ENCODE results near the gene PHKA2.
A peak's percentile ranks its signal among the peaks of the same experiment; 100 is the strongest.

Gene PHKA2

DNA sequence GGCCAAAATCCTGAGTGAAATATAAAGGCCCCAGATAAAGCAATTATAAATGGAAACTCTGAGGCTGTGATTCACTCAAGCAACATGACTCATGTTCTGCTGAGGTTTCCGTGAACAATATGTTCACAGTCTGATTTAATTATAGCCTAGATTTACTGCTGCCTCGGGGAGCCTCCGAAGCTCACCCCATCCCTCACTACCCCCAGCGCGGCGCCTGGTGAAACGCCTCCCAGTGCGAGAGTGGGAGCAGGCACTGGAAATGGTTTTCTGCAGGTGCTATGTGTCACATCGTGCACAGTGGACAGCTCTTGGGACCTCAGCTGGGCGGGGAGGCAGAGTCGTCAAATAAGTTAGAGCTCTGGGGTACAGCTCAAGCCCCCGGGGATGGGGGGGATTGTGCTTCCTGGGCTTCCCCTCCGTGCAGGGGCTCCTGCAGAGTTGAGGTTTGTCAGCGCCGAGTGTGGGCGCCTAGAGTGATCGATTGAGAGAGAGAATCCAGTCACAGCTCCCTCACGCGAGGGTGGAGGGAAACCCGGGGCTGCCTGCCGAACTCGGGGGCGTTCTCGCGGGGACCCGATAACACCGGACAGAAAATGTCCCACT lies 110.6 kb downstream of the PHKA2 start:
- peak; percentile 51 for DNase-seq
- Histone ChIP-seq H3K4me3 (ENCODE audit: low read depth, low read length) (peak overlapping the region; percentile 15), H3K27me3 (replicated peaks) (no peaks in the 10 kb centered on the region), H3K27ac (peak overlapping the region; percentile 53), H3K36me3 (replicated peaks) (no peaks in the 10 kb centered on the region)
- TF ChIP-seq, protein P1, sequence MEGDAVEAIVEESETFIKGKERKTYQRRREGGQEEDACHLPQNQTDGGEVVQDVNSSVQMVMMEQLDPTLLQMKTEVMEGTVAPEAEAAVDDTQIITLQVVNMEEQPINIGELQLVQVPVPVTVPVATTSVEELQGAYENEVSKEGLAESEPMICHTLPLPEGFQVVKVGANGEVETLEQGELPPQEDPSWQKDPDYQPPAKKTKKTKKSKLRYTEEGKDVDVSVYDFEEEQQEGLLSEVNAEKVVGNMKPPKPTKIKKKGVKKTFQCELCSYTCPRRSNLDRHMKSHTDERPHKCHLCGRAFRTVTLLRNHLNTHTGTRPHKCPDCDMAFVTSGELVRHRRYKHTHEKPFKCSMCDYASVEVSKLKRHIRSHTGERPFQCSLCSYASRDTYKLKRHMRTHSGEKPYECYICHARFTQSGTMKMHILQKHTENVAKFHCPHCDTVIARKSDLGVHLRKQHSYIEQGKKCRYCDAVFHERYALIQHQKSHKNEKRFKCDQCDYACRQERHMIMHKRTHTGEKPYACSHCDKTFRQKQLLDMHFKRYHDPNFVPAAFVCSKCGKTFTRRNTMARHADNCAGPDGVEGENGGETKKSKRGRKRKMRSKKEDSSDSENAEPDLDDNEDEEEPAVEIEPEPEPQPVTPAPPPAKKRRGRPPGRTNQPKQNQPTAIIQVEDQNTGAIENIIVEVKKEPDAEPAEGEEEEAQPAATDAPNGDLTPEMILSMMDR (IDR thresholded peaks at IDR 0.05; ENCODE audit: low read depth, low read length, missing control alignments): no peak
- in situ Hi-C loops (cut with HindIII; ENCODE audit: low pct_ligation_motif_present, low sequenced_read_pairs): no loop called here

DNA sequence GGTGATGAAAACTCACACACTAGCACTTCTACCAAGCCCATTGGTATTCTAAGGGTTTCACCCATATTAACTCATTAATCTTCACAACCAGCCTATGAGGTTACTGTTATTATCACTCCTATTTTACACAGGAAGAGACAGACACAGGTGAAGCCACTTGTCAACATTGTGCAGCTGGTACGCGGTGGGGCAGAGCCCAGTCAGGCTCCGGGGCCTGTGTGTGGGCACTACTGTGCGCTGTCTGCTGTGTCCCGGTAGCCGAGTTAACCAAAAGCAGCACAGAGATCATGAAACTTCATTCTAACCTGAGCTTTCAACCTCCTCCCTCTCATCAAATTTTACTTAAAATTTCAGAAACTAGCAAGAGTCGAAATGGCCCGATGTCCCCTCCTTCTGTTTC lies 111.3 kb downstream of the PHKA2 start:
- Histone ChIP-seq H3K27ac (peak overlapping the region; percentile 53), H3K27me3 (replicated peaks) (no peaks in the 10 kb centered on the region), H3K36me3 (replicated peaks) (no peaks in the 10 kb centered on the region), H3K4me3 (ENCODE audit: low read depth, low read length) (no peak overlapping the region)
- in situ Hi-C loops (cut with HindIII; ENCODE audit: low pct_ligation_motif_present, low sequenced_read_pairs): no loop called here
- no peak for DNase-seq
- TF ChIP-seq, protein P1 (IDR thresholded peaks at IDR 0.05; ENCODE audit: low read depth, low read length, missing control alignments): no peak

DNA sequence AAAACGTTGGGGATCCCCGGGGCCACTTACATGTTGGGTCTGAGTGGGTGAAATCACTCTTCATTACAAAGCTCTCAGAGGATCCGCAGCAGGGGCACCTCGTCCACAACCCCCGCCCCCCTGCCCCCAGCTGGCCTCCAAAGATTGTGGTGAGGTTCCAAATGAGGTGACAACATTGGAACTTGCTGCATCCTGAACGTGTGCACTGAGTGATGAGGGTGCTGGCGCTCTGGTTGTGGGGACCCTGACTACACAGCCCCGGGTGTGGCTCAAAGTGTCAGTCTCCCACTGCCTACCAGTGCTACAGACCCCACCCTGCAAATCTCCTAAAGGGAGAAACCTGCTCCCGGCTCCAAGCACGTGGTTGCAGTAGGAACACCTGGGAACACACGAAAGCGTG lies 111.9 kb downstream of the PHKA2 start:
- H3K27ac ChIP-seq: no peak overlapping the region
- TF ChIP-seq, protein P1 (IDR thresholded peaks at IDR 0.05; ENCODE audit: low read depth, low read length, missing control alignments): no peak
- DNase-seq: no peak
- in situ Hi-C loops (cut with HindIII; ENCODE audit: low pct_ligation_motif_present, low sequenced_read_pairs): no loop called here
- H3K36me3 ChIP-seq (replicated peaks): no peaks in the 10 kb centered on the region
- no peaks in the 10 kb centered on the region for H3K27me3 ChIP-seq (replicated peaks)
- no peak overlapping the region for H3K4me3 ChIP-seq (ENCODE audit: low read depth, low read length)

DNA sequence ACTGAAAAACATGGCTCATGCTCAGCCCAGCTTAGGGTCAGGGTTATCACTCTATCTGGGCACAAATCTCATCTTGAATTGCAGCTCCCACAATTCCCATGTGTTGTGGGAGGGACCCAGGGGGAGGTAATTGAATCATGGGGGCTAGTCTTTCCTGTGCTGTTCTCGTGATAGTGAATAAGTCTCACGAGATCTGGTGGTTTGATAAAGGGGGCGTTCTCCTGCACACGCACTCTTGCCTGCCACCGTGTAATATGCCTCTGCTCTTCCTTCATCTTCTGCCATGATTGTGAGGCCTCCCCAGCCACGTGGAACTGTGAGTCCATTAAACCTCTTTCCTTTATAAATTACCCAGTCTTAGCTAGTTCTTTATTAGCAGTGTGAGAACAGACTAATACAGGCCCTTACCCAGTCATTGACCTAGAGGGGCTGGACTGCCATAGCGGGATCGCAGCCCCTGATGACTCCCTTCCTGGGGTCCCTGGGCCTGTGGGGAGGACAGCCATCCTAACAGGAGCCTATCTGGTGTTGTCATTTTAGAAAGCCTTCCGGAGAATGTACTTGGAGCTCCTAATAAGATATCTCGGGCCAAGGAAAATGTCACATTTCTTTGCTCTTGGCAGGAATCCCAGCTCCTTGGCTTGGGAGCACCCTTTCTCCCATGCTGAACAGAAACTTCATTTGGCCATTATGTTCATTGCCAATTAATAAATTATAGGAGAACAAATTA lies 112.6 kb downstream of the PHKA2 start:
- Histone ChIP-seq H3K27me3 (replicated peaks) (no peaks in the 10 kb centered on the region), H3K36me3 (replicated peaks) (no peaks in the 10 kb centered on the region), H3K27ac (no peak overlapping the region), H3K4me3 (ENCODE audit: low read depth, low read length) (no peak overlapping the region)
- DNase-seq: peak; percentile 22
- in situ Hi-C loops (cut with HindIII; ENCODE audit: low pct_ligation_motif_present, low sequenced_read_pairs): no loop called here
- TF ChIP-seq, protein P1 (IDR thresholded peaks at IDR 0.05; ENCODE audit: low read depth, low read length, missing control alignments): no peak

DNA sequence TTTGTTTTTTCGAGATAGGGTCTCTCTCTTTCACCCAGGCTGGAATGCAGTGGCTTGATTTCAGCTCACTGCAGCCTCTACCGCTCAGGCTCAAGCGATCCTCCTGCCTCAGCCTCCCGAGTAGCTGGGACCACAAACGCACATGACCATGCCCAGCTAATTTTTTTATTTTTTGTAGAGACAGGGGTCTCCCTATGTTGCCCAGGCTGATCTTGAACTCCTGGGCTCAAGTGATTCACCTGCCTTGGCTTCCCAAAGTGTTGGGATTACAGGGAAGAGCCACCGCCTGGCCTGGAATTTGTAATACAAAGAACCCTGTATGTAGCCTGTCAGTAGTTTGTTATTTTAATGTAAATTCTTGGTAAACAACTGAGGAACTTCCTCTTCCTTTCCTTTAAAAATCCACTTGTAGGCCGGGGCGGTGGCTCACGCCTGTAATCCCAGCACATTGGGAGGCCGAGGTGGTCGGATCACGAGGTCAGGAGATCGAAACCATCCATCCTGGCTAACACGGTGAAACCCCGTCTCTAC lies 119.5 kb downstream of the PHKA2 start:
- Histone ChIP-seq H3K36me3 (replicated peaks) (no peaks in the 10 kb centered on the region), H3K27ac (no peak overlapping the region), H3K4me3 (ENCODE audit: low read depth, low read length) (no peak overlapping the region), H3K27me3 (replicated peaks) (no peaks in the 10 kb centered on the region)
- in situ Hi-C loops (cut with HindIII; ENCODE audit: low pct_ligation_motif_present, low sequenced_read_pairs): no loop called here
- TF ChIP-seq, protein P1 (IDR thresholded peaks at IDR 0.05; ENCODE audit: low read depth, low read length, missing control alignments): no peak
- DNase-seq: no peak
